ENCODE measurements around the gene PLAAT2. TPM values are rescaled to one million over a fixed set of nuclear protein-coding genes. Genes with fewer than 3 reads are reported as not detected.
"Not testable (repeated sequence)": the region's sequence is repeated elsewhere in the genome, so short reads cannot be mapped to it uniquely, and the experiment has no call there.

Gene PLAAT2
- total RNA-seq, 1 experiment from 2014 or later: 0.52 TPM

GRCh38 chr11:63578882-63579281 lies 15.7 kb upstream of the PLAAT2 start:
- H3K27ac Mint-ChIP-seq; H2BK15ac ChIP-seq (ENCODE audit: low read depth, low read length); H3K4me2 ChIP-seq (ENCODE audit: insufficient read depth, insufficient read length, low read length); H3K18ac ChIP-seq (ENCODE audit: insufficient read length, low read depth, low read length); H3T11ph ChIP-seq (ENCODE audit: low read length); H3K4ac ChIP-seq (ENCODE audit: low read depth, low read length); H3K27me3 ChIP-seq (ENCODE audit: insufficient read depth, low read length); H3K79me1 ChIP-seq (ENCODE audit: insufficient read depth, low read depth, low read length, poor library complexity, severe bottlenecking); H3K9ac ChIP-seq (ENCODE audit: extremely low read depth, insufficient read length, low read length); H2BK20ac ChIP-seq (ENCODE audit: low read depth, low read length, poor library complexity, severe bottlenecking); H2AK5ac ChIP-seq (ENCODE audit: insufficient read length, low read length); H2BK5ac ChIP-seq (ENCODE audit: insufficient read length, low read length); DNase-seq; H4K5ac ChIP-seq (ENCODE audit: insufficient read length, low read depth, low read length); H3K79me2 ChIP-seq (ENCODE audit: insufficient read depth, low read length); H2BK120ac ChIP-seq (ENCODE audit: low read depth, low read length, poor library complexity, severe bottlenecking); H3K4me1 ChIP-seq (ENCODE audit: insufficient read depth, low read length); H3K27ac ChIP-seq (ENCODE audit: insufficient read length, low read depth, low read length); H3K23ac ChIP-seq (ENCODE audit: insufficient read length, low read depth, low read length); H3K56ac ChIP-seq (ENCODE audit: insufficient read length, low read depth, low read length); H4K91ac ChIP-seq (ENCODE audit: insufficient read length, low read depth, low read length); H3K4me3 Mint-ChIP-seq; H3K14ac ChIP-seq (ENCODE audit: insufficient read depth, low read length); H4K20me1 ChIP-seq (ENCODE audit: control insufficient read depth, insufficient read depth, insufficient read length); H2AFZ ChIP-seq (ENCODE audit: low read length); H3K27me3 Mint-ChIP-seq (ENCODE audit: low read depth); H4K8ac ChIP-seq (replicated peaks; ENCODE audit: insufficient read length, low read depth, low read length); H3K23me2 ChIP-seq (ENCODE audit: insufficient read length, low read depth, low read length, poor library complexity, severe bottlenecking); H2BK12ac ChIP-seq (ENCODE audit: insufficient read length, low read depth, low read length): not testable (repeated sequence)
- peaks cover 3 to 24% of the 10 kb centered on the region in 2 experiments for H3K4me1 Mint-ChIP-seq
- H3K9me3 Mint-ChIP-seq: peaks cover 41 to 42% of the 10 kb centered on the region in 2 experiments
- WGBS (ENCODE audit: extremely low coverage, insufficient read length, low lambda C conversion rate): no CpG with 5 or more reads among the region's 3 CpGs
- peaks cover 47 to 93% (median 89%) of the 10 kb centered on the region in 3 experiments for H3K36me3 Mint-ChIP-seq (ENCODE audit: insufficient read depth in 1 of 3, low read depth in 3 of 3)
- H3K9me3 ChIP-seq (ENCODE audit: control insufficient read depth, low read depth, low read length): peaks cover 22% of the 10 kb centered on the region
